GM21576 (cell line): Measurements from ENCODE around the gene P2RY13.

ENCODE experiments used
- ATAC-seq: cut with Tn5 transposase; IDR thresholded peaks from one replicate; pipeline ENCODE4 v1.9.1; 2021; ENCODE audit warnings: mild to moderate bottlenecking, moderate library complexity; ENCODE audit not compliant: unreplicated experiment

The P2RY13 gene

DNA sequence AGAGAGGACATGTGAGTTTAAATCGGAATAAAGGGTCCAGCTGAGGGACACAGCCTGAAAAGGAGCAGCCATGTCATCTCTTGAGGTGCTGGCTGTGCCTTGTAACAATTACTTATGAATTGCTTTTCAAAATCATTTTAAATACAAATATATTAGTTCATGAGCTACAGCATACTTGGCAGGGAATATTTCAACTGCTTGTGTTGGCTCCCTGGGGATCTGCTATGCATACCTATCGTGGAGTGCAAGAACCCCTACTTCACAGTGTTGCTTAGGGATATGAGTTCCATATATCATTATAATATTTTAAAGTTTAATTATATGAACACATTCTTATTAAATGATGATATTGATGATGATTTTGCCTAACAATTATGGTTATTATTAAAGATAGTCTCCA is 31.9 kb downstream of the P2RY13 start:
- ATAC-seq = no peak

DNA sequence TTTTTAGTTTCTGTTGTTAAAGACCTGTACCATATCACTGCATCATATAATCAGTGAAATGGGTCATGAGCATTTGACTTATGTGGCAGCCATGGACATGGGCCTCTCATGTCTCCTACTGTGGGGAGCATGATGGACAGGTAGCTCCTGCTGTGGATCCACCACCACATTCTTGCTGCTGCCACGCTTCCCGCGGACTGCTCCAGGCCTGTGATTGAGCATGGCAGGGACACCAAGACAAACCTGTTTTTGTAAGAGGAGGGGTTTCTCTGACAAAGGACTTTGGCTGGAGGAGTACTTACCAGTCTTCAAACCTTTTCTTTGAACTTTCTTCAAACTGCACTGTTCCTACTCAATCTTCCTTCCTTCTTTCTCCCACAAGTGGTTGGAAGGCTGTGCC is 33.1 kb downstream of the P2RY13 start:
- ATAC-seq = no peak

DNA sequence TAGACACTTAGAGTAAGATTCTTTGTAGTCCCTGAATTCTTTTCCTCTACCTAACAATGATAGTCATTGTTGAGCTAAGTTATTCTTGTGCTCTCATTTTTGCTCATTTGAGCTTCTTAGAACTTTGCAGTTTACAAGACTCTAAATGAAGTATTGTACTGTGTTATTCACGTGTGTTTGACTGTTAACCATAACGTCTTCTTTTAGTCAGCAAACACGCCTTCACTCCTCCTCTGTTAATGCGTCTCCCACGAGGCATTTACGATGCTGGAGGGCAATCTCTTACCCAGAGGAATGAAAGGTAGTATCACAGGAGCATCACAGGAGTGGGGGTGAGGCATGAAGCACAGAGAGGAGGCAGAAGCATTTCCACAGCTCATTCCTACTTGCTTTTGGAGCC is 36.2 kb downstream of the P2RY13 start:
- ATAC-seq = no peak

- no peak for ATAC-seq
These were observed 38.7 kb downstream of the P2RY13 start for GRCh38 chr3:151290673-151291072.

DNA sequence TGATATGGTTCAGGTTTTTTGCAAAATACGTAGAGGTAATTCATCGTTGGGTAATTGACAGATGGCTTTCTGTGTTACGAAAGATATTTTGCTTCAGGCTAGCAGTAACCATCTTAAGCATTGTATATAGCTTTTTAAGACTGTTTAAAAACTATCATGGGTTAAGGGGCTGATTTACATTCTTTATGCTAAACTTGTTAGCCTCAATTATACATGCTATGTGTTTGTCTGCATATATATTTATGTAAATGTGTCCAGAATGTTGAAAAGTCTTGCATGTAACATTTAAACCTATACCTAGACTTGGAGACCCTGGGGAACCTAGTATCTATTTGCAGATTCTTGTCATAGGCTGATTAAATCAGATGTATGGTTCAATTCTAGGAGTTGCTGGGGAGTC is 39.9 kb downstream of the P2RY13 start:
- no peak for ATAC-seq

GRCh38 chr3:151285940-151286339 is 43.4 kb downstream of the P2RY13 start:
- ATAC-seq = no peak

DNA sequence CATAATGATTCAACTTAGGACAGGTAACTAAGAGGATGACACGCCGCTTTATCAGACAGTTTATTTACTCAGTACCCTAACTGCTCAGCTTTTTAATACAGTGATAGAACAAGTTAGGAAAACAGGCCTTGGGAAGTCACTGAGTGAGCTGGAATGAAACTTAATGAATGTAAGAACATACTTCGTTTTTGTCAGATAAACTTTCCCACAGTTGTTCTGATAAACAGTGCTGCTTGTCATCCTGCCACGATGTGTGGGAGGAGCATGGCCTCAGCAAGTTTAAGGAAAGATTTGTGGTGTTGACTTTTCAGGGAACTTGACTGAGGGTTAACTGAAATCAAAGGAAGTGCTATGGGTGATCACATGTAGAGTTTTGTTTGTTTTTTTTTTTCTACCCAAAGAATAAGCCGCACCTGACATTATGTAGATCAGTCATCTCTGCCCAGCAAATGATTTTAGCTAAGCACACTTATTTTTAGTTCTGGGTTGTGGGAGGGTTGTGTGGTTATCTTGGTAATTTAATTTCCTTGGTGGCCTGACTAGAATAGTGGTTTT is 45.4 kb downstream of the P2RY13 start:
- no peak for ATAC-seq

- no peak for ATAC-seq
These were observed 46.0 kb downstream of the P2RY13 start for GRCh38 chr3:151283387-151283786.

- no peak for ATAC-seq
These were observed 46.4 kb downstream of the P2RY13 start for GRCh38 chr3:151282921-151283320.

DNA sequence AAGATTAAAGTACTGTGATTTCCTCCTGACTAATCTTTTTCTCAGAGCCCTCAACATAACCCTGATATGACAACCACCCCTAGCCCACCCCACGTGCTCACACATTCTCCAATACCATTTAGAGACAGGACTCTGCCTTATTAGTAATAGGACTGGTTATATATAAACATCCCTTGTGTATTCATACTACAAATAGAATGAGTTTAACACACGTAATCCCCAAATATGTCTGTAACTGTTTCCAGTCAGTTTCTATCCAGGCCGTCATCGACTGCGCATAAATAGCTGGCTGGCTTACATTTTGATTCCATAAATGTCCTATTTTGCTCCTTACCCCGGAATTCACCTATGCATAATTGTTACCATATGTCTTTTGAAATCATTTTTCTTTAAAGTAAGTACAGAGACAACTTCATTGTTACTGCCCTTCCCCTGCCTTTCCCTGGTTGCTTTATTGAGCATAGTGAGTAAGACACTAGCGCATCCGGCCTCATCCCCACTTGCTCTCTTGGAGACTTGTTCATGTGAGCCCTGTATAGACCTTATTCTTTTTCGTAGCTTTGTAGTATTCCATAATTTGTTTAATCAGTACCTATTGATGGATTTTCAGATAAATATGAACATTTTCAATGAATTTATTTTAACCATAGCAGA is 47.6 kb downstream of the P2RY13 start:
- ATAC-seq = no peak

GRCh38 chr3:151278230-151278629 is 51.1 kb downstream of the P2RY13 start, which contains the start of gene P2RY14:
P2RY14 (minus strand) TSS chr3:151278542; CDS start chr3:151214316, 64,226 bp downstream.
- no peak for ATAC-seq

DNA sequence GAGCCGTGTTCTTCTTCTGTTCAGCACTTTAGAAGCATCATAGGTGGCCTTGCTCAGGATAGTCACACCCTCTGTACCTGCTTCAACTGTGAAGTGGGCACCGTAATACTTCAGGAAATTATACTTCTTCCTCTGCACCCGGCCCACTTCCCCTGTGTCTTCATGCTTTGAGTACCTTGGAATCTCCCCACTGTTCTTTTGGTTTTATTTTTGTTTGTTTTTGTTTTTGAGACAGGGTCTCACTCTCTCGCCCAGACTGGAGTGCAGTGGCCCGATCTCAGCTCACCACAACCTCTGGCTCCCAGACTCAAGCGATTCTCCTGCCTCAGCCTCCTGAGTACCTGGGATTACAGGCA is 52.7 kb downstream of the P2RY13 start:
- ATAC-seq = peak; percentile 56
